ENCODE data around the gene PLA2G10.
"Not testable (repeated sequence)": the region's sequence is repeated elsewhere in the genome, so short reads cannot be mapped to it uniquely, and the experiment has no call there.

PLA2G10 gene, protein sequence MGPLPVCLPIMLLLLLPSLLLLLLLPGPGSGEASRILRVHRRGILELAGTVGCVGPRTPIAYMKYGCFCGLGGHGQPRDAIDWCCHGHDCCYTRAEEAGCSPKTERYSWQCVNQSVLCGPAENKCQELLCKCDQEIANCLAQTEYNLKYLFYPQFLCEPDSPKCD
- 0 reads per million in 3 donors for total RNA-seq

- H3K4me1 ChIP-seq (ENCODE audit: control insufficient read depth, insufficient read depth, low read length, poor library complexity, severe bottlenecking); H3K27me3 ChIP-seq (replicated peaks; ENCODE audit: control insufficient read depth, insufficient read depth, low read length, poor library complexity, severe bottlenecking); H3K9me3 ChIP-seq (ENCODE audit: control insufficient read depth, low read length); H3K4me3 ChIP-seq (ENCODE audit: insufficient read depth, low read depth, low read length, poor library complexity, severe bottlenecking); H3K36me3 ChIP-seq (ENCODE audit: control insufficient read depth, insufficient read depth, low read length); H3K27ac ChIP-seq (ENCODE audit: insufficient read depth, low read length, poor library complexity, severe bottlenecking); DNase-seq: not testable (repeated sequence)
Observed at GRCh38 chr16:14694129-14694528, at the start of gene PLA2G10. Gene PLA2G10, minus strand, starts transcription at chr16:14694308. Its CDS starts 79 bp downstream, at chr16:14694229.

DNA sequence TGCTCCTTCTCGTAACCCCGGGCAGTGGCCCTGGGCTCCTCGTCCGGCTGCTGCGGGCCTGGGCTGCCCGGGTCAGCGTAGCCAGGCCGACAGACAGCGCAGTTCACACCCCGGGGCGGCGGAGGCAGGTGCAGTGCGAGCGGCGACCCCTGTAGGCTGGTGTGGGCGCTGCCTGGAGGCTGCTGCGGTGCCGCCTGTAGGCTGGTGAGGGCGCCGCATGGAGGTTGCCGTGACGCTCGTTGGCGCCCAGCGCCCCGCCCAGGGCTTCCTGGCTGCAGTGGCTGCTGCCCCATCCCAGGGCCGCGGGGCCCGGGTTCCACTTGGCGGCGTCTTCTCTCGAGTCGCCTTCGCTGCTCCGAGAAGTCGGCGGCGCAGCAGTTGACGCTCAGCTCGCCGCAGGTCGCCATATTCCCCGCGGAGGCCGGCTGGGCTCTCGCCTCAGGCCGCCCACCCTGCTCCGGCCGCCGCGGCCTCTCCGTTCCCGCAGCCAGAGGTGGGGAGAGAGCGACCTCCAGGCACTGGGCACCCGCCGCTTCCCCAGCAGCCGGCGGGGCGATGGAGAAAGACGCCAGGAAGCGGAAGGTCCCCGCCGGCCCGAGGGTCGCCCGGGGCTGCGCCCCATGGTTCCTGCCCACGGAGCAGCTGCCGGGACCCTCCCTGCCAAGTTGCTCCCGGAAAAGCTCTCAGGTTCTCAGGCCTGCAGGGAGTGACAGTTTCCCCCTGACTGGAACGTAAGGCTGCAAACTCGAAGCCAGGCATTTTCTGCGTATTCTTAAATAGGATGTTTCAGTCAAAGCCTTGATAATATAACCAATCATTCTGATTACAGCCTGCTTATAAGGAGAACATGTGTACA, 48.4 kb upstream of the PLA2G10 start, which contains the start of gene NPIPA2:
NPIPA2 (plus strand) TSS at position 261 of the 856 bp plus-strand sequence. CDS start 5,533 bp downstream, outside the sequence.
- H3K4me1 ChIP-seq (ENCODE audit: control insufficient read depth, insufficient read depth, low read length, poor library complexity, severe bottlenecking); H3K36me3 ChIP-seq (ENCODE audit: control insufficient read depth, insufficient read depth, low read length); H3K27me3 ChIP-seq (replicated peaks; ENCODE audit: control insufficient read depth, insufficient read depth, low read length, poor library complexity, severe bottlenecking); H3K27ac ChIP-seq (ENCODE audit: insufficient read depth, low read length, poor library complexity, severe bottlenecking); DNase-seq; H3K4me3 ChIP-seq (ENCODE audit: insufficient read depth, low read depth, low read length, poor library complexity, severe bottlenecking); H3K9me3 ChIP-seq (ENCODE audit: control insufficient read depth, low read length): not testable (repeated sequence)

DNA sequence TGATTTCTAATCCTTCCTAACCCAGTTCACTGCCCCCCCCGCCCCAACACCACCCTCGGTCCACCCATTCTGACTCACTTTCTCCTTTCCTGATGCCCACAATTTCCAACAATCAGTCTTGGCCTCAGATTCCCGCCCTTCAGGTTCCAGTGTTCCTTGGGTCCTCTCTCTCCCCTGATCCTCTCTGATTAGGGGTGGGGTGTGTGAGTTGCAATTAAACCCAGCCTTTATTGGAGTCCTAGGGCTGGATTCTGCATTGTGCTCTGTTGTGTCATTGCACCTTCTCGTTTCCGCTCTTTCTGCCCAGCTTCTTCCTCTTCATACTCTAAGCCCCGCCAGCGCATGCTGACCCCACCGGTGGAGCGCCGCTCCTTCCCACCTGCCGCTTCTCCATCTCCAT, 47.7 kb upstream of the PLA2G10 start:
- H3K4me1 ChIP-seq (ENCODE audit: control insufficient read depth, insufficient read depth, low read length, poor library complexity, severe bottlenecking); H3K27me3 ChIP-seq (replicated peaks; ENCODE audit: control insufficient read depth, insufficient read depth, low read length, poor library complexity, severe bottlenecking); H3K36me3 ChIP-seq (ENCODE audit: control insufficient read depth, insufficient read depth, low read length); DNase-seq; H3K9me3 ChIP-seq (ENCODE audit: control insufficient read depth, low read length); H3K27ac ChIP-seq (ENCODE audit: insufficient read depth, low read length, poor library complexity, severe bottlenecking); H3K4me3 ChIP-seq (ENCODE audit: insufficient read depth, low read depth, low read length, poor library complexity, severe bottlenecking): not testable (repeated sequence)

- not testable (repeated sequence) for DNase-seq; H3K36me3 ChIP-seq (ENCODE audit: control insufficient read depth, insufficient read depth, low read length); H3K27me3 ChIP-seq (replicated peaks; ENCODE audit: control insufficient read depth, insufficient read depth, low read length, poor library complexity, severe bottlenecking); H3K27ac ChIP-seq (ENCODE audit: insufficient read depth, low read length, poor library complexity, severe bottlenecking); H3K4me1 ChIP-seq (ENCODE audit: control insufficient read depth, insufficient read depth, low read length, poor library complexity, severe bottlenecking); H3K9me3 ChIP-seq (ENCODE audit: control insufficient read depth, low read length); H3K4me3 ChIP-seq (ENCODE audit: insufficient read depth, low read depth, low read length, poor library complexity, severe bottlenecking)
Observed at GRCh38 chr16:14740832-14741385, 46.8 kb upstream of the PLA2G10 start.

GRCh38 chr16:14733233-14733632, 39.1 kb upstream of the PLA2G10 start:
- H3K36me3 ChIP-seq (ENCODE audit: control insufficient read depth, insufficient read depth, low read length); H3K9me3 ChIP-seq (ENCODE audit: control insufficient read depth, low read length); H3K27me3 ChIP-seq (replicated peaks; ENCODE audit: control insufficient read depth, insufficient read depth, low read length, poor library complexity, severe bottlenecking); H3K4me3 ChIP-seq (ENCODE audit: insufficient read depth, low read depth, low read length, poor library complexity, severe bottlenecking); H3K4me1 ChIP-seq (ENCODE audit: control insufficient read depth, insufficient read depth, low read length, poor library complexity, severe bottlenecking); H3K27ac ChIP-seq (ENCODE audit: insufficient read depth, low read length, poor library complexity, severe bottlenecking); DNase-seq: not testable (repeated sequence)

- not testable (repeated sequence) for H3K9me3 ChIP-seq (ENCODE audit: control insufficient read depth, low read length); H3K36me3 ChIP-seq (ENCODE audit: control insufficient read depth, insufficient read depth, low read length); H3K4me1 ChIP-seq (ENCODE audit: control insufficient read depth, insufficient read depth, low read length, poor library complexity, severe bottlenecking); H3K27me3 ChIP-seq (replicated peaks; ENCODE audit: control insufficient read depth, insufficient read depth, low read length, poor library complexity, severe bottlenecking); H3K27ac ChIP-seq (ENCODE audit: insufficient read depth, low read length, poor library complexity, severe bottlenecking); DNase-seq; H3K4me3 ChIP-seq (ENCODE audit: insufficient read depth, low read depth, low read length, poor library complexity, severe bottlenecking)
Observed at GRCh38 chr16:14703156-14704011, 9.3 kb upstream of the PLA2G10 start, which contains the start of gene NPIPA3. Gene NPIPA3, plus strand, starts transcription at chr16:14703411. Its CDS starts 5,533 bp downstream, at chr16:14708944.

DNA sequence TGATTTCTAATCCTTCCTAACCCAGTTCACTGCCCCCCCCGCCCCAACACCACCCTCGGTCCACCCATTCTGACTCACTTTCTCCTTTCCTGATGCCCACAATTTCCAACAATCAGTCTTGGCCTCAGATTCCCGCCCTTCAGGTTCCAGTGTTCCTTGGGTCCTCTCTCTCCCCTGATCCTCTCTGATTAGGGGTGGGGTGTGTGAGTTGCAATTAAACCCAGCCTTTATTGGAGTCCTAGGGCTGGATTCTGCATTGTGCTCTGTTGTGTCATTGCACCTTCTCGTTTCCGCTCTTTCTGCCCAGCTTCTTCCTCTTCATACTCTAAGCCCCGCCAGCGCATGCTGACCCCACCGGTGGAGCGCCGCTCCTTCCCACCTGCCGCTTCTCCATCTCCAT, 8.6 kb upstream of the PLA2G10 start:
- H3K27ac ChIP-seq (ENCODE audit: insufficient read depth, low read length, poor library complexity, severe bottlenecking); DNase-seq; H3K27me3 ChIP-seq (replicated peaks; ENCODE audit: control insufficient read depth, insufficient read depth, low read length, poor library complexity, severe bottlenecking): not testable (repeated sequence)

GRCh38 chr16:14701859-14702258, 7.8 kb upstream of the PLA2G10 start:
- not testable (repeated sequence) for DNase-seq; H3K4me1 ChIP-seq (ENCODE audit: control insufficient read depth, insufficient read depth, low read length, poor library complexity, severe bottlenecking); H3K4me3 ChIP-seq (ENCODE audit: insufficient read depth, low read depth, low read length, poor library complexity, severe bottlenecking); H3K27me3 ChIP-seq (replicated peaks; ENCODE audit: control insufficient read depth, insufficient read depth, low read length, poor library complexity, severe bottlenecking); H3K27ac ChIP-seq (ENCODE audit: insufficient read depth, low read length, poor library complexity, severe bottlenecking); H3K9me3 ChIP-seq (ENCODE audit: control insufficient read depth, low read length); H3K36me3 ChIP-seq (ENCODE audit: control insufficient read depth, insufficient read depth, low read length)

More for the DNA sequence above, 8.6 kb upstream of the PLA2G10 start:
- not testable (repeated sequence) for H3K36me3 ChIP-seq (ENCODE audit: control insufficient read depth, insufficient read depth, low read length); H3K4me1 ChIP-seq (ENCODE audit: control insufficient read depth, insufficient read depth, low read length, poor library complexity, severe bottlenecking); H3K9me3 ChIP-seq (ENCODE audit: control insufficient read depth, low read length); H3K4me3 ChIP-seq (ENCODE audit: insufficient read depth, low read depth, low read length, poor library complexity, severe bottlenecking)

DNA sequence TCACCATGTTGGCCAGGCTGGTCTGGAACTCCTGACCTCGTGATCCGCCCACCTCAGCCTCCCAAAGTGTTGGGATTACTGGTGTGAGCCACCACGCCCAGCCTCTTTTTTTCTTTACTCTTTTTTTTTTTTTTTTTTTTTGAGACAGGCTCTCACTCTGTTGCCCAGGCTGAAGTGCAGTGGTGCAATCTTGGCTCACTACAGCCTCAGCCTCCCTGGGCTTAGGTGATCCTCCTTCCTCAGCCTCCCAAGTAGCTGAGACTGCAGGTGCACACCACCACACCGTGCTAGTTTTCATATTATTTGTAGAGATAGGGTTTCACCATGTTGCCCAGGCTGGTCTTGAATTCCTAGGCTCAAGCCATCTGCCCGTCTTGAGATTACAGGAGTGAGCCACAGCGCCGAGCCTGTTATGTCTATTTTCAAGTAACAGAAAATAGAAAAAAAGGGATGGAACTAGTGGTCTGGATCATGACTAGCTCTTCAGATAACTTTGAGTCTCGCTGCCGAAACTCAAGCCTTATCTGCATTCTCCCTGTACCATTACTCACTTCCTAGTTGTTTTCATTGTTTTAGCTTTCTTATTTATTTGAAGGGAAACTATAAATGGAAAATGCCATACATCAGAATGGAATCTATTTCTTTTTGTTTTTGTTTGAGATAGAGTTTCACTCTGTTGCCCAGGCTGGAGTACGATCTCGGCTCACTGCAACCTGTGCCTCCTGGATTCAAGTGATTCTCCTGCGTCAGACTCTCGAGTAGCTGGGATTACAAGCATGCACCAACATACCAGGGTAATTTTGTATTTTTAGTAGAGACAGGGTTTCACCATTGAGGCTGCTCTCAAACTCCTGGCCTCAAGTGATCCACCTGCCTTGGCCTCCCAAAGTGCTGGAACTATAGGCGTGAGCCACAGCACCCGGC, 8.0 kb downstream of the PLA2G10 start:
- not testable (repeated sequence) for DNase-seq; H3K4me1 ChIP-seq (ENCODE audit: control insufficient read depth, insufficient read depth, low read length, poor library complexity, severe bottlenecking); H3K4me3 ChIP-seq (ENCODE audit: insufficient read depth, low read depth, low read length, poor library complexity, severe bottlenecking); H3K27me3 ChIP-seq (replicated peaks; ENCODE audit: control insufficient read depth, insufficient read depth, low read length, poor library complexity, severe bottlenecking); H3K27ac ChIP-seq (ENCODE audit: insufficient read depth, low read length, poor library complexity, severe bottlenecking); H3K36me3 ChIP-seq (ENCODE audit: control insufficient read depth, insufficient read depth, low read length); H3K9me3 ChIP-seq (ENCODE audit: control insufficient read depth, low read length)
